B cell (primary cell): ENCODE results near the gene CAPZB. TPM values are rescaled to one million over a fixed set of nuclear protein-coding genes. Genes with fewer than 3 reads are reported as not detected.

Source experiments
- ATAC-seq: fragments of 200-7000 bp; cut with Tn5 transposase; one replicate; pipeline ENCODE4 v1.10.0; 2021; ENCODE audit warnings: low read depth, mild to moderate bottlenecking, moderate number of reproducible peaks, moderate library complexity
- CTCF ChIA-PET: fragments of 350-600 bp; sonication (Branson Sonifier 250); formaldehyde crosslinking; loops from one replicate; lab custom pipeline; 2021; ENCODE audit warnings: antibody characterized with exemption, inconsistent platforms; lab: Charles Lee
- POLR2A ChIA-PET: fragments of 350-600 bp; sonication (Branson Sonifier 250); formaldehyde crosslinking; loops from one replicate; lab custom pipeline; 2021; ENCODE audit warnings: antibody characterized with exemption; lab: Charles Lee
- DNase-seq: peaks from one replicate; pipeline ENCODE4 v3.0.0; 2013
- H2AFZ ChIP-seq: 2 replicates; pipeline ENCODE4 v1.6.1; 2012; ENCODE audit warnings: mild to moderate bottlenecking, low read depth, low read length; ENCODE audit not compliant: insufficient read depth, poor library complexity, severe bottlenecking
- H3K27ac ChIP-seq, 2 donors: 1 replicate in 1 of 2; 2 replicates in 1 of 2; pipeline ENCODE4 v1.5.1; 2012 to 2013; ENCODE audit warnings: low read length in 2 of 2, mild to moderate bottlenecking in 2 of 2, moderate library complexity in 1 of 2
- H3K27me3 ChIP-seq, 4 experiments: fragments of 200-600 bp in 1 of 4; sonication (generic) in 1 of 4; replicated peaks in 1 of 4; 1 replicate in 2 of 4; 2 replicates in 2 of 4; pipeline versions ENCODE4 v1.6.1 to v1.7.0; 2013 to 2016; ENCODE audit warnings: low read length in 3 of 4, mild to moderate bottlenecking in 2 of 4, mixed read lengths in 1 of 4, moderate library complexity in 1 of 4; ENCODE audit not compliant: insufficient read depth in 4 of 4, control insufficient read depth in 3 of 4; ENCODE audit errors: control extremely low read depth in 1 of 4
- H3K36me3 ChIP-seq, 2 experiments: replicated peaks in 1 of 2; 1 replicate in 1 of 2; 2 replicates in 1 of 2; pipeline versions ENCODE4 v1.6.1 to v1.7.1; 2013; ENCODE audit warnings: low read length in 1 of 2; ENCODE audit not compliant: insufficient read depth in 2 of 2, control insufficient read depth in 1 of 2; ENCODE audit errors: control extremely low read depth in 1 of 2, extremely low read depth in 1 of 2
- H3K4me1 ChIP-seq, 2 donors: fragments of 200-600 bp in 1 of 2; sonication (generic) in 1 of 2; 1 replicate in 1 of 2; 2 replicates in 1 of 2; pipeline versions ENCODE4 v1.5.1 to v1.6.1; 2013 to 2017; ENCODE audit warnings: low read length in 2 of 2; ENCODE audit not compliant: control insufficient read depth in 2 of 2, insufficient read depth in 2 of 2
- H3K4me2 ChIP-seq: replicated peaks from 2 replicates; pipeline ENCODE3; 2012; ENCODE audit warnings: mild to moderate bottlenecking, low read depth, low read length; ENCODE audit not compliant: poor library complexity, severe bottlenecking
- H3K4me3 ChIP-seq, 5 experiments: fragments of 200-600 bp in 1 of 5; sonication (generic) in 1 of 5; 1 replicate in 3 of 5; 2 replicates in 2 of 5; pipeline versions ENCODE4 v1.5.1 to v1.7.0; 2011 to 2016; ENCODE audit warnings: low read length in 4 of 5, mild to moderate bottlenecking in 4 of 5, low read depth in 2 of 5, control low read depth in 1 of 5, moderate library complexity in 1 of 5; ENCODE audit not compliant: insufficient read depth in 1 of 5; ENCODE audit errors: control extremely low read depth in 1 of 5, extremely low read depth in 1 of 5
- H3K79me2 ChIP-seq: fragments of 200-600 bp; sonication (generic); one replicate; pipeline ENCODE4 v1.6.0; 2016; ENCODE audit warnings: low read length; ENCODE audit not compliant: control insufficient read depth, insufficient read depth
- H3K9ac ChIP-seq: fragments of 200-600 bp; sonication (generic); 2 replicates; pipeline ENCODE4 v1.6.1; 2017; ENCODE audit warnings: mild to moderate bottlenecking, low read length, moderate library complexity
- H3K9me3 ChIP-seq, 3 donors: one replicate each; pipeline versions ENCODE4 v1.6.1 to v1.7.1; 2013; ENCODE audit warnings: low read length in 2 of 3; ENCODE audit not compliant: control insufficient read depth in 2 of 3, insufficient read depth in 1 of 3; ENCODE audit errors: control extremely low read depth in 1 of 3
- H4K20me1 ChIP-seq: 2 replicates; pipeline ENCODE4 v1.6.0; 2012; ENCODE audit warnings: mild to moderate bottlenecking, low read length; ENCODE audit not compliant: insufficient read depth, control insufficient read depth, poor library complexity, severe bottlenecking
- H3K27ac Mint-ChIP-seq: one replicate; pipeline ENCODE4 v1.8.0; 2021; ENCODE audit warnings: mixed read lengths
- H3K27me3 Mint-ChIP-seq: one replicate; pipeline ENCODE4 v1.8.0; 2021; ENCODE audit warnings: mixed read lengths
- H3K4me1 Mint-ChIP-seq: one replicate; pipeline ENCODE4 v1.8.0; 2021; ENCODE audit warnings: mixed read lengths
- H3K4me3 Mint-ChIP-seq: one replicate; pipeline ENCODE4 v1.8.0; 2021; ENCODE audit warnings: mixed read lengths
- H3K9me3 Mint-ChIP-seq: one replicate; pipeline ENCODE4 v1.8.0; 2022; ENCODE audit warnings: mixed read lengths; ENCODE audit not compliant: insufficient read depth
- EZH2 ChIP-seq: IDR thresholded peaks from 2 replicates; pipeline ENCODE4 v1.6.1; 2012; ENCODE audit warnings: borderline replicate concordance, low read depth, mild to moderate bottlenecking, moderate library complexity, low read length; ENCODE audit not compliant: insufficient read depth, poor library complexity, severe bottlenecking
- whole genome bisulfite sequencing: methylation state at CpG from one replicate; pipeline ENCODE4 v1.1.5; 2013; ENCODE audit warnings: missing lambda C conversion rate; ENCODE audit not compliant: insufficient coverage; 5-methylcytosine and 5-hydroxymethylcytosine counted together
- intact Hi-C: fragments of 100-400 bp; cut with micrococcal nuclease; formaldehyde crosslinking; loops from one replicate; pipeline ENCODE4 v1.10.0; 2022
- polyA plus RNA-seq: library from polyadenylated mRNA; depleted of rRNA; stranded (reverse); fragments of >200 nt; gene quantifications from 2 replicates; pipeline ENCODE4 v1.2.3, GENCODE V29; 2012
- total RNA-seq, 2 donors: library from RNA; stranded (reverse); fragments of 120-200 nt in 1 of 2; gene quantifications; 1 replicate in 1 of 2; 2 replicates in 1 of 2; pipeline versions ENCODE4 v1.2.3 to v1.2.4, GENCODE V29; 2013 to 2022
- TF ChIP-seq, protein P1 (sequence below): fragments of 200-600 bp; IDR thresholded peaks from one replicate; pipeline ENCODE4 v1.8.0; 2022; ENCODE audit warnings: antibody characterized with exemption, mild to moderate bottlenecking

The CAPZB gene
- total and polyA plus RNA-seq, 2 donors (not counting 1 experiment from before 2014, with no cell fraction given) = 126 to 193 TPM

DNA sequence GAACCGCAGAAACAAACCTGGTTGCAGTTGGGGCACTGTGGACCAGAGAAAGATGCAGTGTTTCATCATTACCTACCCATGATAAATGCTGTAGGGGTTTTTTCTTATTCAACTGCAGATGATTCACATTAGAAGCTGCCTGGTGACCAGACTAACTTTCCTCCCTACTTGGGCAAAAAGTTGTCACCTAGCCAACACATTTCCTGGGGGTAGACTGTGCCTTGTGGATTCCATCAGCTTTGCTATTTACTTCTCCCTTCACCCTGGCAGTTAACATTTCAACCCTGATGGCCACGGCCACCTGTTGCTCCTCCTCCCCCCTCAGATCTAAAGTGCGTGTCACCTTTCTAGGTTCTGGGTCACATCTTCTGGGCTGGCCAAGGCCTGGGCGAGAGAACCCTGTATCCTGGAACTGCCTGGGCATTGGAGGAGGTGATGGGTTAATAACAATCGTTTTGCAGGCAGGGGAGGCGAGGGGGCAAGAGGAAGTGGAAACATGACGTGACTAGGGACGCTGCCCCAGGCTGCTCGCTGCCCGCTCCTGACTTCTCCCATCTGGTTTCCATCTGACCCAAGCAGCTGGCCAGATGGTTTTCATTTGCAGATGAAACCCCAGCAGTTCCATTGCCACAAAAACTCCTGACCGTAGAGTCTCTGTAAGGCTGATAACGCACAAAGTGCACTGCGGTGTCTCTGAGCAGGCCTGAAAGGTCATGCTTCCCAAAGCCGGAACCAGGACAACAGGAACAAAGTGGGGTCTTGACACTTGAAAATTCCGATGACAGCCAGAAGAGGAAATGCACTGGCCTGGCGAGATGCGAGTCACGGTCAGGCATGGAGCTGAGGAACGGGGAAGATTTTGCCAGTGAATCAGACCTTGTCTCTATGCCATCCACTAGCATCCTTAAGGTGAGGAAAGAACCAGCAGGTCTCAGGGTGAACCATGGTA lies 36.6 kb downstream of the CAPZB start:
- no peak for DNase-seq
- peak overlapping the region; percentile 79 for H3K27ac Mint-ChIP-seq
- no peak overlapping the region for H3K9ac ChIP-seq
- intact Hi-C loops = loop anchor here (2.0 kb wide), 1 partner anchor 14 kb away; no protein-coding TSS in a partner anchor
- peak overlapping the region in 1 of 2 donors; percentile 64 for H3K27ac ChIP-seq
- peaks cover 100% of the 10 kb centered on the region for H3K79me2 ChIP-seq
- ChIA-PET POLR2A (interaction anchor here (1.0 kb wide), 1 partner anchor 15 kb away, joined by 4 read pairs; no protein-coding TSS in a partner anchor), CTCF (interaction anchor here (1.1 to 1.5 kb wide), 2 partner anchors 39 to 133 kb away, joined by 3 to 4 read pairs; no protein-coding TSS in a partner anchor)
- H4K20me1 ChIP-seq = peaks cover 86% of the 10 kb centered on the region
- peaks cover 0 to 21% of the 10 kb centered on the region in 2 experiments for H3K36me3 ChIP-seq
- ATAC-seq = no peak
- peak overlapping the region; percentile 9 for H3K4me2 ChIP-seq
- H3K27me3 Mint-ChIP-seq = no peaks in the 10 kb centered on the region
- H3K27me3 ChIP-seq = no peaks in the 10 kb centered on the region
- peaks cover 47 to 78% of the 10 kb centered on the region in 2 donors for H3K4me1 ChIP-seq
- H2AFZ ChIP-seq = no peak overlapping the region
- H3K4me3 ChIP-seq = no peak overlapping the region
- peak overlapping the region; percentile 27 for H3K4me3 Mint-ChIP-seq
- WGBS = 58% methylated on average over 15 of the region's 19 CpGs
- no peaks in the 10 kb centered on the region for H3K9me3 Mint-ChIP-seq
- H3K4me1 Mint-ChIP-seq = peaks cover 80% of the 10 kb centered on the region
- H3K9me3 ChIP-seq = no peaks in the 10 kb centered on the region
- TF ChIP-seq, protein P1, sequence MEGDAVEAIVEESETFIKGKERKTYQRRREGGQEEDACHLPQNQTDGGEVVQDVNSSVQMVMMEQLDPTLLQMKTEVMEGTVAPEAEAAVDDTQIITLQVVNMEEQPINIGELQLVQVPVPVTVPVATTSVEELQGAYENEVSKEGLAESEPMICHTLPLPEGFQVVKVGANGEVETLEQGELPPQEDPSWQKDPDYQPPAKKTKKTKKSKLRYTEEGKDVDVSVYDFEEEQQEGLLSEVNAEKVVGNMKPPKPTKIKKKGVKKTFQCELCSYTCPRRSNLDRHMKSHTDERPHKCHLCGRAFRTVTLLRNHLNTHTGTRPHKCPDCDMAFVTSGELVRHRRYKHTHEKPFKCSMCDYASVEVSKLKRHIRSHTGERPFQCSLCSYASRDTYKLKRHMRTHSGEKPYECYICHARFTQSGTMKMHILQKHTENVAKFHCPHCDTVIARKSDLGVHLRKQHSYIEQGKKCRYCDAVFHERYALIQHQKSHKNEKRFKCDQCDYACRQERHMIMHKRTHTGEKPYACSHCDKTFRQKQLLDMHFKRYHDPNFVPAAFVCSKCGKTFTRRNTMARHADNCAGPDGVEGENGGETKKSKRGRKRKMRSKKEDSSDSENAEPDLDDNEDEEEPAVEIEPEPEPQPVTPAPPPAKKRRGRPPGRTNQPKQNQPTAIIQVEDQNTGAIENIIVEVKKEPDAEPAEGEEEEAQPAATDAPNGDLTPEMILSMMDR = no peak
- TF ChIP-seq EZH2 = no peak

DNA sequence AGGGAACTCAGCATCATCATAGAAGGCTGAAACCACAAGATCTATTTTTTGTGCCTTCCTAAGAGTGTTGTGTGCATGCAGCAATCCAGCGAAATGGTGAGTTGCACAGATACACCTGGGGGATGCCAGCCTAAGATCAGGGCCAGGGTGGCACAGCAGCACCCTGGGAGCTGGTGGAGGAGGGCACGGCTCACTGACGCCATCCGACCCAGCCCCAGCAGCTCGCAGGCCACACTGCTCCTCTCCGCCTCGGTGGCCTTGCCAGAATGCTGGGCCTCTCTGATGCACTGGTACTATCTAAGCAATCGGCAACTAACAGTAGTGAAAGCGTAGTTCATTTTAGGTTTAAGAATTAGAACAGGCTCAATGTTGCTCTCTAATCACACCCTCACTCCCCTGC lies 37.8 kb downstream of the CAPZB start:
- Histone ChIP-seq H3K27me3 (no peaks in the 10 kb centered on the region), H3K9ac (no peak overlapping the region), H3K79me2 (peaks cover 100% of the 10 kb centered on the region), H4K20me1 (peaks cover 84% of the 10 kb centered on the region), H3K36me3 (peaks cover 0 to 21% of the 10 kb centered on the region in 2 experiments), H3K9me3 (no peaks in the 10 kb centered on the region), H3K4me2 (no peak overlapping the region), H3K27ac (no peak overlapping the region), H2AFZ (no peak overlapping the region), H3K4me1 (peaks cover 41 to 71% of the 10 kb centered on the region in 2 donors), H3K4me3 (no peak overlapping the region)
- ATAC-seq (no peak), DNase-seq (no peak)
- WGBS = 97% methylated on average over 7 of the region's 9 CpGs
- no peak overlapping the region for H3K4me3 Mint-ChIP-seq
- H3K9me3 Mint-ChIP-seq = no peaks in the 10 kb centered on the region
- intact Hi-C loops = no loop called here
- peak overlapping the region; percentile 43 for H3K27ac Mint-ChIP-seq
- H3K27me3 Mint-ChIP-seq = no peaks in the 10 kb centered on the region
- ChIA-PET CTCF (interaction anchor here (0.7 to 1.5 kb wide), 3 partner anchors 17 to 134 kb away, joined by 3 to 4 read pairs (median 4); no protein-coding TSS in a partner anchor), POLR2A (interaction anchor here (0.6 kb wide), 1 partner anchor 11 kb away, joined by 4 read pairs; no protein-coding TSS in a partner anchor)
- no peak for TF ChIP-seq EZH2
- TF ChIP-seq, protein P1 = no peak
- peaks cover 82% of the 10 kb centered on the region for H3K4me1 Mint-ChIP-seq
